SU-DHL-6 (cell line): ENCODE data around the gene SH3BGRL2.

Experiments
- H2AFZ ChIP-seq: fragments of 200-600 bp; sonication (generic); 2 replicates; pipeline ENCODE4 v1.6.1; 2014; ENCODE audit warnings: low read depth, mild to moderate bottlenecking, moderate library complexity, mixed read lengths, antibody characterized with exemption, low read length; ENCODE audit not compliant: severe bottlenecking
- H3F3A ChIP-seq: fragments of 200-600 bp; shearing (Covaris generic); 2 replicates; pipeline ENCODE4 v1.6.0; 2016; ENCODE audit warnings: antibody characterized with exemption, mild to moderate bottlenecking; ENCODE audit not compliant: insufficient read depth
- H3K27ac ChIP-seq: fragments of 200-600 bp; sonication (generic); 2 replicates; pipeline ENCODE4 v1.5.1; 2016; ENCODE audit warnings: low read depth, mild to moderate bottlenecking, low read length, moderate library complexity, mixed read lengths
- H3K27me3 ChIP-seq: fragments of 200-600 bp; sonication (generic), shearing (Covaris generic); 2 replicates; pipeline ENCODE4 v1.6.0; 2014; ENCODE audit warnings: mild to moderate bottlenecking, low read length
- H3K36me3 ChIP-seq: fragments of 200-600 bp; sonication (generic); 2 replicates; pipeline ENCODE4 v1.6.1; 2014; ENCODE audit warnings: mild to moderate bottlenecking, low read length, mixed read lengths
- H3K4me2 ChIP-seq: fragments of 300-600, 200-600 bp; shearing (Covaris generic), sonication (generic); 2 replicates; pipeline ENCODE4 v1.6.0; 2014; ENCODE audit warnings: low read length, low read depth, mild to moderate bottlenecking; ENCODE audit not compliant: poor library complexity, severe bottlenecking
- H3K4me3 ChIP-seq: fragments of 200-600 bp; sonication (generic); 2 replicates; pipeline ENCODE4 v1.5.1; 2014; ENCODE audit warnings: antibody characterized with exemption, low read length, mild to moderate bottlenecking, mixed read lengths; ENCODE audit not compliant: insufficient read depth, poor library complexity, severe bottlenecking
- H3K79me2 ChIP-seq: fragments of 200-600 bp; sonication (generic); 2 replicates; pipeline ENCODE4 v1.6.1; 2014; ENCODE audit warnings: mild to moderate bottlenecking, low read length, moderate library complexity; ENCODE audit not compliant: insufficient read depth
- H3K9ac ChIP-seq: fragments of 200-600 bp; sonication (generic); 2 replicates; pipeline ENCODE4 v1.7.0; 2014; ENCODE audit warnings: mild to moderate bottlenecking, low read length
- H3K9me2 ChIP-seq: fragments of 200-600 bp; sonication (generic); replicated peaks from 2 replicates; pipeline ENCODE4 v1.6.1; 2014; ENCODE audit warnings: low read length; ENCODE audit not compliant: insufficient read depth
- H3K9me3 ChIP-seq: fragments of 200-600 bp; sonication (generic); 2 replicates; pipeline ENCODE4 v1.6.1; 2014; ENCODE audit warnings: low read length, mixed read lengths; ENCODE audit not compliant: insufficient read depth
- H4K20me1 ChIP-seq: fragments of 200-600 bp; sonication (generic); 2 replicates; pipeline ENCODE4 v1.6.1; 2014; ENCODE audit warnings: low read depth, mild to moderate bottlenecking, antibody characterized with exemption, low read length, moderate library complexity, mixed read lengths
- EZH2phosphoT487 ChIP-seq: fragments of 200-600 bp; sonication (generic), shearing (Covaris generic); conservative IDR thresholded peaks from 2 replicates; pipeline ENCODE4 v1.6.1; 2018; ENCODE audit warnings: mild to moderate bottlenecking, antibody characterized with exemption, low read length, moderate library complexity, mixed read lengths
- TF ChIP-seq, protein P1 (sequence below): fragments of 200-600 bp; sonication (generic); IDR thresholded peaks from one replicate; pipeline ENCODE4 v1.5.1; 2017; ENCODE audit warnings: antibody characterized with exemption, mild to moderate bottlenecking, low read length, moderate library complexity; ENCODE audit not compliant: insufficient read depth, poor library complexity, severe bottlenecking

SH3BGRL2 gene

DNA sequence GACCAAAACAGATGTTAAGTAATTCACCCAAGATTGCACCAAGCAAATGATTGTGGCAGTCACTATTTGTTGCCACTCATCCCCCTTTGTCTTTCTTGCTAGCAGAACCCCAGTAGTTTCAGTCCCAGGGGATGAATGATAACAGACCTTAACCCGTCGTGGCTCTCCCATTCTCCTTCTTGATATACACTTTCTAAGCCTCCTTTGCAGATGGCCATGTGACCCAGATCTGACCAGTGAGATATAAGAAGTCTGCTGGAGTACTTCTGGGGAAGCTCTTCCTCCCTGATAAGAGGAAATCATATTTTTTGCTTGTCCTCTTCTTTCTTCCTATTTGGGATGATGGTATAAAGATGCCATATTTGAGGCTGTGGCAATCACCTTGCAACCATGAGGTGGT is 9.6 kb upstream of the SH3BGRL2 start:
- no peak overlapping the region for H3K4me2 ChIP-seq
- H3K36me3 ChIP-seq, result no peaks in the 10 kb centered on the region
- no peaks in the 10 kb centered on the region for H3K9me2 ChIP-seq
- no peaks in the 10 kb centered on the region for H4K20me1 ChIP-seq
- H2AFZ ChIP-seq, result no peak overlapping the region
- H3K4me3 ChIP-seq, result no peak overlapping the region
- H3K27me3 ChIP-seq, result no peaks in the 10 kb centered on the region
- no peaks in the 10 kb centered on the region for H3F3A ChIP-seq
- H3K27ac ChIP-seq, result no peak overlapping the region
- no peak for TF ChIP-seq EZH2phosphoT487
- TF ChIP-seq, protein P1, sequence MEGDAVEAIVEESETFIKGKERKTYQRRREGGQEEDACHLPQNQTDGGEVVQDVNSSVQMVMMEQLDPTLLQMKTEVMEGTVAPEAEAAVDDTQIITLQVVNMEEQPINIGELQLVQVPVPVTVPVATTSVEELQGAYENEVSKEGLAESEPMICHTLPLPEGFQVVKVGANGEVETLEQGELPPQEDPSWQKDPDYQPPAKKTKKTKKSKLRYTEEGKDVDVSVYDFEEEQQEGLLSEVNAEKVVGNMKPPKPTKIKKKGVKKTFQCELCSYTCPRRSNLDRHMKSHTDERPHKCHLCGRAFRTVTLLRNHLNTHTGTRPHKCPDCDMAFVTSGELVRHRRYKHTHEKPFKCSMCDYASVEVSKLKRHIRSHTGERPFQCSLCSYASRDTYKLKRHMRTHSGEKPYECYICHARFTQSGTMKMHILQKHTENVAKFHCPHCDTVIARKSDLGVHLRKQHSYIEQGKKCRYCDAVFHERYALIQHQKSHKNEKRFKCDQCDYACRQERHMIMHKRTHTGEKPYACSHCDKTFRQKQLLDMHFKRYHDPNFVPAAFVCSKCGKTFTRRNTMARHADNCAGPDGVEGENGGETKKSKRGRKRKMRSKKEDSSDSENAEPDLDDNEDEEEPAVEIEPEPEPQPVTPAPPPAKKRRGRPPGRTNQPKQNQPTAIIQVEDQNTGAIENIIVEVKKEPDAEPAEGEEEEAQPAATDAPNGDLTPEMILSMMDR, result no peak
- H3K9me3 ChIP-seq, result no peaks in the 10 kb centered on the region
- no peak overlapping the region for H3K9ac ChIP-seq
- no peaks in the 10 kb centered on the region for H3K79me2 ChIP-seq

DNA sequence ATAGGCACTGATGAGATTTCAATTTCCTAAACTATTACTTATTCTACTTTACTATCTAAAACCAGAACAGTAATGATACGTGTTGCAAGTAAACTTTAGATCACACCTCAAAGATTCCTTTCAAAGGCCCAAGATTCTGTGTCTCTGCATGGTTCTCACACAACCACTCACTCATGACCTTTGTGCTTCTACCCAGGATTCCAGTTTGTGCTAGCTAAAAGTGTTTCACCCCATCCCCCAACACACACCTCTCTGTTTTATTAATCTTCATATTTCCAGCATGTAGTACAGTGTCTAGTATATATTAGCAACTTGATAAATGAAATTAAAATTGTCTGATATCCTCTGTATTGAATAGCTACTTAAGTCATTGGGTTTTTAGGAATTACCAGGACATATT is 8.8 kb upstream of the SH3BGRL2 start:
- H3K9me2 ChIP-seq, result no peaks in the 10 kb centered on the region
- H2AFZ ChIP-seq, result no peak overlapping the region
- no peak overlapping the region for H3K4me3 ChIP-seq
- no peak overlapping the region for H3K9ac ChIP-seq
- no peaks in the 10 kb centered on the region for H3F3A ChIP-seq
- TF ChIP-seq, protein P1, result no peak
- no peak for TF ChIP-seq EZH2phosphoT487
- H3K79me2 ChIP-seq, result no peaks in the 10 kb centered on the region
- no peak overlapping the region for H3K4me2 ChIP-seq
- H3K36me3 ChIP-seq, result no peaks in the 10 kb centered on the region
- H3K27ac ChIP-seq, result no peak overlapping the region
- H4K20me1 ChIP-seq, result no peaks in the 10 kb centered on the region
- no peaks in the 10 kb centered on the region for H3K27me3 ChIP-seq
- no peaks in the 10 kb centered on the region for H3K9me3 ChIP-seq

DNA sequence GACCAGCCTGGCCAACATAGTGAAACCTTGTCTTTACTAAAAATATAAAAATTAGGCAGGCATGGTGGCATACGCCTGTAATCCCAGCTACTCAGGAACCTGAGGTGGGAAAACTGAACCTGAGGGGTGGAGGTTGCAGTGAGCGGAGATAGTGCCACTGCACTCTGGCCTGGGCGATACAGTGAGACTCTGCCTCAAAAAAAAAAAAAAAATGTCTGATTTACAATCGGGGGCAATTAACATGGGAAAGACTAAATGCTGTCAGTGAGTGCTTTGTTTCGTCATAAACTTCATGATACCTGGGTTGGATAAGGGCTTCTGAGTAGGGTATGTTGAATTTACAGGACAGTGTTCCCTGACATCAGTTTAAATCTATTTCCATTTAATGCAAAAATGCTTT is 8.0 kb upstream of the SH3BGRL2 start:
- Histone ChIP-seq H4K20me1 (no peaks in the 10 kb centered on the region), H3K27ac (no peak overlapping the region), H3K79me2 (no peaks in the 10 kb centered on the region), H2AFZ (no peak overlapping the region), H3K4me2 (no peak overlapping the region), H3K27me3 (no peaks in the 10 kb centered on the region), H3K9ac (no peak overlapping the region), H3K4me3 (no peak overlapping the region), H3K36me3 (no peaks in the 10 kb centered on the region), H3K9me3 (no peaks in the 10 kb centered on the region), H3F3A (no peaks in the 10 kb centered on the region), H3K9me2 (no peaks in the 10 kb centered on the region)
- TF ChIP-seq EZH2phosphoT487, result no peak
- TF ChIP-seq, protein P1, result no peak
